Lower leg skin (tissue), 4 donors: Measurements from ENCODE around the gene VGLL1. TPM values are rescaled to one million over a fixed set of nuclear protein-coding genes. Genes with fewer than 3 reads are reported as not detected.

Source experiments
- DNase-seq, 2 donors: peaks; one replicate each; pipeline ENCODE4 v3.0.0-alpha.2; 2019; ENCODE audit warnings: low spot score in 2 of 2
- H3K4me3 ChIP-seq: fragments of 200-600 bp; sonication (generic); 2 replicates; pipeline ENCODE4 v1.5.1; 2017; ENCODE audit warnings: mild to moderate bottlenecking, low read depth; ENCODE audit not compliant: poor library complexity, severe bottlenecking
- CTCF ChIP-seq, 3 donors: fragments of 450-650 bp; IDR thresholded peaks; one replicate each; pipeline ENCODE4 v1.5.1; 2016; ENCODE audit warnings: antibody characterized with exemption in 3 of 3, mild to moderate bottlenecking in 3 of 3, moderate library complexity in 2 of 3
- POLR2A ChIP-seq, 2 donors: fragments of 450-650 bp; IDR thresholded peaks; one replicate each; pipeline ENCODE4 v1.6.1; 2016 to 2017; ENCODE audit warnings: antibody characterized with exemption in 2 of 2, mild to moderate bottlenecking in 1 of 2, moderate library complexity in 1 of 2
- WGBS, 2 donors: methylation state at CpG; one replicate each; pipeline ENCODE4 v1.1.5; 2018; 5-methylcytosine and 5-hydroxymethylcytosine counted together
- intact Hi-C: fragments of 100-400 bp; cut with DNase I; formaldehyde crosslinking; loops from one replicate; pipeline ENCODE4 v1.15.0; 2023; ENCODE audit warnings: low total_unique reads
- total RNA-seq, 4 donors: library from RNA; depleted of rRNA; stranded (reverse); fragments of >200 nt; gene quantifications; one replicate each; pipeline ENCODE4 v1.1.0, GENCODE V29; 2016

Gene VGLL1
- total RNA-seq, 4 donors from 2014 or later, result 0.76 TPM; not detected in 3

GRCh38 chrX:136496186-136496763 lies 35.7 kb upstream of the VGLL1 start:
- H3K4me3 ChIP-seq, result peak overlapping the region; percentile 20
- 3 to 36% methylated on average over 13 of the region's 13 CpGs for WGBS, 2 donors
- no peak for DNase-seq
- no peak for TF ChIP-seq CTCF (IDR thresholded peaks at IDR 0.05)
- TF ChIP-seq POLR2A (IDR thresholded peaks at IDR 0.05), result no peak
- intact Hi-C loops, result no loop called here

DNA sequence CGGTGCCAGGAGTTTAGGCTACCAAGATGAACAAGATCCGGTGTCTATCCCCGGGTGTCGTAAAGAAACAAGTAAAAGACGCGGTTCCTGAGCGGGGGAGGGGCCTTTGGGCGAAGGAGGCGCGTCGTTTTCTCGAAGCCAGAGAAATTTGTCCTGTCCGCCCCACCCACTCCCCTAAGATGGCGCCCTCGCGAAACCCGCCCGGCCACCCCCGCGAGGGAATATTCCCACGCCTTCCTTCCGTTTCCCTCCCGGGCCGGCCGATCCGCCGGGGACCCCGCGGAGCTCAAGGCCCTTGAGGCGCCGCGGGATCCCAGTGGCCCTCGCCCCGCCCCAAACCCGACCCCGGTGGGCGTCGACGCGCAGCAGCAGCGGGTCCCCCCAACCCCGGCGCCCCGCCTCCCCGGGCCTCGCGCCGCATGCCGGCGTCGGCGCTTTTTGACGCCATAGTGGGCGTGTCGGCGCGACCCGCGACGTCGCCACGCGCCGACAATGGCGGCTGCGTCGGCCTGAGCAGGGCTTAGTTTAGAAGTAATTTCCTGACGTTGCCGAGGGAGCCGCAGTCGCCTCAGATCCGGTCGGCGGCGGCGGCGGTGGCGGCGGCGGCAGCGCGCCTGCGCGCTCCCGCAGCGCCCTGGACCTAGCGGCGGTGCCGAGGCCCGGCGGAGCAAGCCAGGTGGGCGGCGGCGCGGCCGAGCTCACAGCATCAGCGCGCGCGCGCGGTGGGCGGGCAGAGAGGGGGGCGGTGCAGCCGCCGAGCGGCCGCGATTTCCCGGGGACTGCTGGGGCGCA lies 35.1 kb upstream of the VGLL1 start:
- TF ChIP-seq CTCF (IDR thresholded peaks at IDR 0.05) (no peak), POLR2A (IDR thresholded peaks at IDR 0.05) (no peak)
- H3K4me3 ChIP-seq, result peak overlapping the region; percentile 20
- 1 to 61% methylated on average over 12 to 50 of the region's 111 CpGs for WGBS, 2 donors
- intact Hi-C loops, result no loop called here
- DNase-seq, result peak; percentile 85 to 97

DNA sequence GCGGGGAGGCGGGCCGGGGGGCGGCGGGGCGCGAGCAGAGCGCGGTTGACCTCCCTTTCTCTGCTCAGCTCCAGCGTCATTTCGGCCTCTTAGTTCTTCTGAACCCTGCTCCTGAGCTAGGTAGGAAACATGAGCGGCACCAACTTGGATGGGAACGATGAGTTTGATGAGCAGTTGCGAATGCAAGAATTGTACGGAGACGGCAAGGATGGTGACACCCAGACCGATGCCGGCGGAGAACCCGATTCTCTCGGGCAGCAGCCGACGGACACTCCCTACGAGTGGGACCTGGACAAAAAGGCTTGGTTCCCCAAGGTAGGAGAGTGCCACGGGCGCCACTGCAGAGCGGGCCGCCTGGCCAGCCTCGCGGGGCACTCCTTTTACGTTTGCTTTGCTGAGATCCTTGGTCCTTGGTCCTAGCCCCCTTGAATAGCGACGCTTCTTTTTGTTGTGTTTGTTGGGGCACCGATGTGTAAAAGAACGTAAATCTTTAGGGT lies 34.4 kb upstream of the VGLL1 start, which contains the start of gene HTATSF1:
TSS of gene HTATSF1 (plus strand) at position 37 of the 497 bp plus-strand sequence. CDS start at position 130, 93 bp downstream.
- intact Hi-C loops, result no loop called here
- peak in 1 of 2 donors; percentile 85 for DNase-seq

GRCh38 chrX:136519069-136519468 lies 12.9 kb upstream of the VGLL1 start:
- TF ChIP-seq CTCF (IDR thresholded peaks at IDR 0.05) (no peak), POLR2A (IDR thresholded peaks at IDR 0.05) (no peak)
- intact Hi-C loops, result no loop called here
- DNase-seq, result no peak
- 69 to 84% methylated on average over 5 of the region's 5 CpGs for WGBS, 2 donors
- no peak overlapping the region for H3K4me3 ChIP-seq

More for the DNA sequence above, 34.4 kb upstream of the VGLL1 start, which contains the start of gene HTATSF1:
- peak within 1 kb of the TSS; percentile 28 for H3K4me3 ChIP-seq
- 0 to 42% methylated on average over 16 to 35 of the region's 35 CpGs for WGBS, 2 donors
- TF ChIP-seq CTCF (IDR thresholded peaks at IDR 0.05) (no peak), POLR2A (IDR thresholded peaks at IDR 0.05) (no peak)

DNA sequence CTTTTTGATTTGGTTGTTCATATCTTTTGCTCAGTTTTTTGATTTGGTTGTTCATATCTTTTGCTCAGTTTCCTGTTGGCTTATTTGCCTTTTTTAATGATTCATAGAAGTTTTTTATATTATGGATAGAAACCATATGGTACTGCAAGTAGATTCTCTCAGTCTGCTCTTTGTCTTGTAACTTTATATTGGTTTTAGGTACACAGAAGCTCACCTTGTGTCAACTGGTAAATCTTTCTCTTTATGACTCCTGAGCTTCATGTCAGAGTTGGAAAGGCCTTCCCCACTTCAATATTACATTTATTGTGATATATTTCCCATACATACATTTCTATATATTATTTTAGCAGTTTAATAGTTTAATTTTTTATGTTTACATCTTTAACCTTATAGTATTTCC lies 8.2 kb upstream of the VGLL1 start:
- TF ChIP-seq POLR2A (IDR thresholded peaks at IDR 0.05) (no peak), CTCF (IDR thresholded peaks at IDR 0.05) (no peak)
- no peak for DNase-seq
- intact Hi-C loops, result no loop called here
- H3K4me3 ChIP-seq, result no peak overlapping the region
